ENCODE measurements around the gene ASXL1.

DNA sequence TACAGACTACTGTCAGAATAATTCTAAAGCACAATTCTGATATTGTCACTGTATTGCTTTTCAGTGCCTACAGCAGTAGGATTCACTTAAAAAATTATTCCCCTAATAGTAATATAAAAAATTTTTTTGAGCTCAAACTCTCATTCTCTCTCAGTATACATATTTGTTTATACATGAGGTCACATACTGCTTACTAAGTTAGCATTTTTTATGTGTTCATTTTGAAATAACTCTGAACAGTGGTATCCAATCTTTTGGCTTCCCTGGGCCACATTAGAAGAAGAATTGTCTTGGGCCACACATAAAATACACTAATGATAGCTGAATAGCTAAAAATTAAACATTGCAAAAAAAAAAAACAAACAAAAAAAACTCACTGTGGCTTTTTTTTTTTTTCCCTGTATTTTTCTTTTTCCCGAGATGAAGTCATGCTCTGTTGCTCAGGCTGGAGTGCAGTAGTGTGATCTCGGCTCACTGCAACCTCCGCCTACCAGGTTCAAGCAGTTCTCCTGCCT is 38.6 kb downstream of the ASXL1 start:
- TF ChIP-seq, protein P1, sequence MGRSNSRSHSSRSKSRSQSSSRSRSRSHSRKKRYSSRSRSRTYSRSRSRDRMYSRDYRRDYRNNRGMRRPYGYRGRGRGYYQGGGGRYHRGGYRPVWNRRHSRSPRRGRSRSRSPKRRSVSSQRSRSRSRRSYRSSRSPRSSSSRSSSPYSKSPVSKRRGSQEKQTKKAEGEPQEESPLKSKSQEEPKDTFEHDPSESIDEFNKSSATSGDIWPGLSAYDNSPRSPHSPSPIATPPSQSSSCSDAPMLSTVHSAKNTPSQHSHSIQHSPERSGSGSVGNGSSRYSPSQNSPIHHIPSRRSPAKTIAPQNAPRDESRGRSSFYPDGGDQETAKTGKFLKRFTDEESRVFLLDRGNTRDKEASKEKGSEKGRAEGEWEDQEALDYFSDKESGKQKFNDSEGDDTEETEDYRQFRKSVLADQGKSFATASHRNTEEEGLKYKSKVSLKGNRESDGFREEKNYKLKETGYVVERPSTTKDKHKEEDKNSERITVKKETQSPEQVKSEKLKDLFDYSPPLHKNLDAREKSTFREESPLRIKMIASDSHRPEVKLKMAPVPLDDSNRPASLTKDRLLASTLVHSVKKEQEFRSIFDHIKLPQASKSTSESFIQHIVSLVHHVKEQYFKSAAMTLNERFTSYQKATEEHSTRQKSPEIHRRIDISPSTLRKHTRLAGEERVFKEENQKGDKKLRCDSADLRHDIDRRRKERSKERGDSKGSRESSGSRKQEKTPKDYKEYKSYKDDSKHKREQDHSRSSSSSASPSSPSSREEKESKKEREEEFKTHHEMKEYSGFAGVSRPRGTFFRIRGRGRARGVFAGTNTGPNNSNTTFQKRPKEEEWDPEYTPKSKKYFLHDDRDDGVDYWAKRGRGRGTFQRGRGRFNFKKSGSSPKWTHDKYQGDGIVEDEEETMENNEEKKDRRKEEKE (IDR thresholded peaks at IDR 0.05; ENCODE audit: borderline replicate concordance in 1 of 2, control insufficient read depth in 1 of 2, low read depth in 2 of 2, low read length in 1 of 2) = no peak
- no peak for TF ChIP-seq RFX5 (IDR thresholded peaks at IDR 0.05; ENCODE audit: low read depth, low read length)
- no peak for TF ChIP-seq KDM5B (IDR thresholded peaks at IDR 0.05; ENCODE audit: insufficient replicate concordance, low read depth, low read length)
- TF ChIP-seq ZNF174 (CRISPR knock-in tag; IDR thresholded peaks at IDR 0.05) = no peak
- TF ChIP-seq, protein P2, sequence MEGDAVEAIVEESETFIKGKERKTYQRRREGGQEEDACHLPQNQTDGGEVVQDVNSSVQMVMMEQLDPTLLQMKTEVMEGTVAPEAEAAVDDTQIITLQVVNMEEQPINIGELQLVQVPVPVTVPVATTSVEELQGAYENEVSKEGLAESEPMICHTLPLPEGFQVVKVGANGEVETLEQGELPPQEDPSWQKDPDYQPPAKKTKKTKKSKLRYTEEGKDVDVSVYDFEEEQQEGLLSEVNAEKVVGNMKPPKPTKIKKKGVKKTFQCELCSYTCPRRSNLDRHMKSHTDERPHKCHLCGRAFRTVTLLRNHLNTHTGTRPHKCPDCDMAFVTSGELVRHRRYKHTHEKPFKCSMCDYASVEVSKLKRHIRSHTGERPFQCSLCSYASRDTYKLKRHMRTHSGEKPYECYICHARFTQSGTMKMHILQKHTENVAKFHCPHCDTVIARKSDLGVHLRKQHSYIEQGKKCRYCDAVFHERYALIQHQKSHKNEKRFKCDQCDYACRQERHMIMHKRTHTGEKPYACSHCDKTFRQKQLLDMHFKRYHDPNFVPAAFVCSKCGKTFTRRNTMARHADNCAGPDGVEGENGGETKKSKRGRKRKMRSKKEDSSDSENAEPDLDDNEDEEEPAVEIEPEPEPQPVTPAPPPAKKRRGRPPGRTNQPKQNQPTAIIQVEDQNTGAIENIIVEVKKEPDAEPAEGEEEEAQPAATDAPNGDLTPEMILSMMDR (IDR thresholded peaks at IDR 0.05 in 2 of 3, conservative IDR thresholded peaks at IDR 0.05 in 1 of 3; ENCODE audit: insufficient read depth in 2 of 3, low read depth in 1 of 3, low read length in 3 of 3) = no peak
- TF ChIP-seq ZNF408 (CRISPR knock-in tag; IDR thresholded peaks at IDR 0.05; ENCODE audit: low read depth) = no peak
- no peak for TF ChIP-seq YY1 (IDR thresholded peaks at IDR 0.05; ENCODE audit: borderline replicate concordance in 1 of 3, control insufficient read depth in 1 of 3, extremely low read depth in 1 of 3, insufficient read depth in 3 of 3, insufficient read length in 1 of 3, insufficient replicate concordance in 2 of 3, low read depth in 1 of 3, low read length in 2 of 3)
- no peak for TF ChIP-seq MTA1 (IDR thresholded peaks at IDR 0.05; ENCODE audit: borderline replicate concordance)
